GM19025 (cell line): ENCODE data around the gene CMKLR1.

Experiments
- ATAC-seq: cut with Tn5 transposase; IDR thresholded peaks from one replicate; pipeline ENCODE4 v1.9.1; 2021; ENCODE audit warnings: mild to moderate bottlenecking, low read depth, moderate library complexity; ENCODE audit not compliant: unreplicated experiment

Gene CMKLR1

DNA sequence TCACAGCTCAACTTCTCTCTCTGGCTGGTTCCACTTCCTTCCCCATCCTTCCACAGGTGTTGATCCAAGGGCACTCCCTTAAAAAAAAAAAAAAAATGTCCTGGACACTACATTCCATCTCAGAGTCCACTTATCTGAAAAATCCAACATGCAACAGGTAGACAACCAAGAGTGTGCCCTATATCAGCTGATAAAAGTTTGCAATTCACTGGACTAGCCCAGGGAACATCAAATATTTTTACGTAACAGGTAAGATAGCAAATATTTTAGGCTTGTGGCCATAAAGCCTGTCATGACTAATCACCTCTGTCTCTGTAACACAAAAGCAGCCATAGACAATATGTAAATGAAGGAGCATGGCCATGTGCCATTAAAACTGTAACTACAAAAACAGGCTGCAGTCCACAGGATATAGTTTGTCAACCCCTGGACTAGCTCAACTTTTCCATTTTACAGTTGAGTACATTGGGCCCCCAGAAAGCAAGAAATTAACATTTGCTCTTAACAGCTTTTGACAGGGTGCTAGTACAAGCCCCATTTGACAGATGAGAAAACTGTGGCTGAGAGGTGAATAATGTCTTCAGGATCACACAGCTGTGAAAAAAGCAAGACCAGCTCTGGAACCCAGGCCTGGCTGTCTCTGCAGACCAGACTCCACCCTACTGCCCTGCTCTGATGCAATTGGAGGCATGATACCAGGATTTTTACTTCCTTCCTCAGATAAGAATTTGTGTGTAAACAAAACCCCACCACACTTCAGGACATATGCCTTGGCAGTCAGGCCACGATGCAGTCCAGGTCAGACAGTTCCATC, 68.9 kb downstream of the CMKLR1 start:
- ATAC-seq, result no peak

DNA sequence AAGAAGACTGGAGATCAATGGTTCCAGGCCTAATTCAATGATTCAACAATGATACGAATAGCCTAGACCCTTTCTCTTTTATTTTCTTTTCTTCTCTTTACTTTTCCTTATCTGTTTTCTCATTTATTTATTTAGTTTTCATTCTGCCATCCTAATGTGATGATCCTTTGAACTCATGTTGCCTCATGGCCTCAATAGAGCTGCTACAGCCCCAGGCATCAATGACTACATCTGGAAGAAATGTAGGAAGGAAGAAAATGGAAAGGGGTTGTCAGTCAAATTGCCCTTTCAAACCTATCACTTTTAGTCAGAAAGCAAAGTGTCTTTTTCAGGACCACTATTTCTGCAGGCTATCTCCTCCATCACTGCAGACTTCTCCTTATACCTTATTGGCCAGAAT, 69.9 kb downstream of the CMKLR1 start:
- ATAC-seq, result no peak

DNA sequence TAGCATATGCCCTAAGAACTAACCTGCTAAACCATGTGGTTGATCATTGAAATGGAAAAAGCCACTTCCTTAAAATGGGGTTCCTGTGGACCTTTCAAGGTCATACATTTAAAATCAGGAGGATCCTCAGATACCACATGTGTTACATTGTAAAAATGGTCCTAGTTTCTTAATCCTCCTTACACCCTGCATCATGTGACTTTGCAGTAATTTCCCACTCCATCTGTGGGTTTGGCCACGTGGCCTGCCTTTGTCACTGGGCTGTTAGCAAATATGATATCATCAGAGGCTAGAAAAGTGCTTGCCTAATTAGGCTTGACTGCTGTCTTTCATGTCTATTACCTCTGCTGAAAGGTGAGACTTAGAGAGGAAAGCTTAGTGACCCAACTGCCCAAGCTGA, 70.7 kb downstream of the CMKLR1 start:
- no peak for ATAC-seq

DNA sequence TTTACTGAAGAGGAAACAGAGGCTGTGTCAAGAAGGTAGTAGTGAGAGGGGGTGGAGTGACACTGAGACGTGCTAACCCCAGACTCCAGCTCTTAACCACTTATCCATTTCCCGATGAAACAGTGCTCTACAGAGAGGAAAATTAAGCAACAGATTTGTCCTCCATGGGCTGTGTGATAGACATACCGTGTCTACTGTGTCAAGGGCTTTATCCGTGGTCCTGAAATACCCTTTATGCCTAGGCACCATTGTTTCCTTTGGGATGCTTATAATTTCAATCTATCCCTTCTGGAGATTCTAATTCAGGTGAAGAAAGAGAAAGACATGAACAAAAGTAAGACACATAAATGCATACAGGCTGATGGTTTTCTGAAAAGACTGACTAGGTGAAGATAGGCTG, 71.7 kb downstream of the CMKLR1 start:
- ATAC-seq, result no peak

DNA sequence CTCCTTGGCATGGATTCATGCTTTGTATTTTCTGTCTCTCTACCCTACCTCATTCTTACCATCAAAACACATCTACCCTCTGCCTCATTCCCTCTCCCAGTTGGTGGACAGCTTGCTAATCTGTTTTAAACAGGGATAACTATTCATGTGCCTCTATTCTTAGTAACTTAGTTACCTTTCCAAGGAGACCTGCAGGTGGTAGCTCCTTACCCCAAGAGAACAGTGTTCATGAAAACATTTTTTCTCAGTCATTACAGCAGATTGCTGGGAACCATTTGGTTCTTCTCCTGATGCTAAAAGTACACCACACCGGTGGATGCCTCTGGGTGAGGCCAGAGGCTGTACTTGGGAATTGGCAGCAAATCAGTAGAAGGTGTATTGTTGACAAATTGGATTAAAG, 73.0 kb downstream of the CMKLR1 start:
- ATAC-seq, result no peak

DNA sequence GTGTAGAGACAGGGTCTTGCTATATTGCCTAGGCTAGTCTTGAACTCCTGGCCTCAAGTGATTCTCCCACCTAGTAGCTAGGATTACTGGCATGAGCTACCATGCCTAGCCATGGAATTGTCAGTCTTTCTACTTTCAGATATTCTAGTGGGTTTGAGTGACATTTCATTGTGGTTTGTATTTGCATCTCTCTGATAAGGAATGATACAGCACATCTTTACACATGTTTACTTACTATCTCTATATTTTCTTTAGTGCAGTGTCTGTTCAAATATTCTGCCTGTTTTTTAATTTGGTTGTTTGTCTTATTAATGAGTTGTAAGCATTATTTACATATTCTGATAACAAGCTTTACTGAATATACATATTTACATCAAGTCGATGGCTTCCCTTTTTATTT, 73.6 kb downstream of the CMKLR1 start:
- ATAC-seq, result no peak

DNA sequence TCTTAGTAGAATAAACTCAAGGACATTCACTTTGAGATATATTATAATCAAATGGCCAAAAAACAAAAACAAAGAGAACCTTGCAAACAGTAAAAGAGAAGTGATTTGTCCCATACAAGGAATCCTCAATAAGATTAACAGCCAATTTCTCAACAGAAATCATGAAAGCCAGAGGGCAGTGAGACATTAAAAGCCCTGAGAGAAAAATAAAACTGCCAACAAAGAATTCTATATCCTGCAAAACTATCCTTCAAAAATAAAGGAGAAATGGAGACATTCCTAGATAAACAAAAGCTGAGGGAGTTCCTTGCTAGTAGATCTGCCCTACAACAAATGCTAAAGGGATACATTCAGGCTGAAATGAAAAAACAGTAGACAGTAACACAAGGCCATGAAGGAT, 78.1 kb downstream of the CMKLR1 start:
- ATAC-seq, result no peak

DNA sequence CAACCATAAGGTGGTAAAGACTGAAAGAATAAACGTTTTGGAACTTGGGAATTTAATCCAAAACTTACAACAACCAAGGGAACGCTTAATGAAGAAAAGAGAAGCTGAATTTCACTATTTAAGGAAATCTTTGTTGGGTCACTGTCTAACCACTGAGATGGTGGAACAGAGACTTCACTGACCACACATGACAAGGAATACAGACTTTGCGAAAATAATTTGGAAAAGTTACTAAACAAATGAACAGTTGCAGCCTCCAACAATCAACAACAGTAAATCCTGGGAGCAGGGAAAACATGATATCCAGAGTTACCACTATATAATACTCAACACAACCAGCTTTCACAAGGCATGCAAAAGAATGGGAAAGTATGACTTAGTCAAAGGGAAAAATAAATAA, 79.1 kb downstream of the CMKLR1 start:
- no peak for ATAC-seq

DNA sequence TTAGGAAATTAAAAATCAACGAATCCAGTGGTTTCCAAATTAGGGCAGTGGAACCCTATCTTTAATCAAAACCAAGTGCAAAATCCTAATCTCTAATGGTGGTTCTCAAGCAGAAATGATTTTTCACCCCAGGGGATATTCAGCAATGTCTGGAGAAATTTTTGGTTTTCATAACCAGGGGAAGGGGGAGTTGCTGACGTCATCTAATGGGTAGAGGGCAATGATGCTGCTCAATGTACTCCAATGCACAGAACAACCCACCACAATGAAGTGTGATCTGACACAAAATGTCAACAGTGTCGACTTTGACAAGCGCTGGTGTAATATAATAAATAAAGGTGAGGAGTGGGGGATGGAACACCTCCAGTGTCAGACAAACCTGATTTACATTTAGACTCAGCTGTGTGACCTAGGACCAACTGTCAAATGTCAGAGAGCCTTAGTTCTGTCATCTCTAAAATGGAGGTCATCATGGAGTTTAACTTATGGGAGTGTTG, 81.5 kb downstream of the CMKLR1 start:
- no peak for ATAC-seq

DNA sequence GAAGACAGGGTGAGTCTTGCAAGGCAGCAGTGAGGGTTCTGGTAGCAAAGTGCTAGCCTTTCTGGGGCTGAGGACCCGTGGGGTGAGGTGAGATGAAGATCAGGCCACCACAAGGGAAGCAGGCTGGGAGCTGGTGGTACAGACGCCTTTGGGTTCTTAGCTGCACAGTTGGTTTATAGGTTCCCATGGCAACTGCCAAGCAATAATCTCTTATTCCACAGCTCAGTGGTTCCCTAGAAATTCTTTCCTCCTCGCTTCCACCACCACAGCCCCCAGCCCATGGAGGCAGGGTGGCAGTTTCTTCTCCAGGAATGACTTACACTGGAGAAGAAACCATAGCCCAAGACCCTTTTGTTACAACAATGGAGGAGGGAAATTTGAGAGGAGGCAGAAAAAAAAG, 82.1 kb downstream of the CMKLR1 start:
- ATAC-seq, result no peak

DNA sequence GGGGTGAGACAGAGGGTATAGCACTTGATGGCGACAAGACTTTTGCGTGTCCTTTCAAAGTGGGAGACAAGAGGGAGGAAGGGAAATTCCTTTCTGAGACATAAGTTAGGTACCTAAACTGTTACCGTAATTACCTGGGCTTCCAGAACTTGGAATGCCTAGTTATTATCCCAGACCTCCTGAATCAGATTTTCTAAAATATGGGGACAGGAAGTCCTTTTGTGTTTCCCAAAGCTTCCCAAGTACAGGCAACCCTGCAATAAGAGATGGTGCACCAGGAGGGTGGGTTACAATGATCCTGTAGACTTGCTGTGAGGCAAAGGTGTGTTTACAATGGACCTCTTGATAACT, 83.9 kb downstream of the CMKLR1 start:
- ATAC-seq, result no peak

DNA sequence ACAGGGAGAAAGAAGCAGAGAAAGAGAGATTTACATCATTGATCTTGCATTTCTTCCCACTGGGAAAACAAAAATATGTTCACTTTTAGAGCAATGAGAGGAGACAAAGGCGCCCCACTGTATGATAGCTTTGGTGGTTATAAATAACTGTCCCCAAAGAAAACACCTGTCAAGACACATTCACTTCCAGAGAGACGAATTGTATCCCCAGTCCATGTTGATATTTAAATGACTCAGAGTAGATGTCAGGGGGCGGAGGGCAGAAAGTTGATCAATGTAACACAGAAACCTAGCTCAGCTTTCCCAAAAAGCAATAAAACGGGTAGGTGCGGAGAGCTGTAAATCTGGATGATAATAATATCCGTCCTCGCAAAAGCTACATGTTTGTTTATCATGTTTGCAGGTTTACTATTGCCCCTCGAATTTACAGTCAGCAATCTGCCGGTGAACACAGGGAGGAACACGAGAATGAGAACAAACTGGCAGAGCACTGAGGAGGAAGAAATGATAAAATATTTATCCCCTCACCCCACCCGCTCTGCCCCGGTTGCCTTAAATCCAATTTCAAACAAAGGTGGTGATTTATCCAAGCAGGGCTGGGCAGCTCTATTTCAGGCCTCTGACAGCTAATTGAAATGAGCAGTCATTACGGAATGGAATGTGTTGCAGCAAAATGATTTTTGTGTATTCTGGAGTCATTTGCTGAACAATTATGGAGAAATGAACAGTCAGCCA, 84.4 kb downstream of the CMKLR1 start:
- ATAC-seq, result no peak

DNA sequence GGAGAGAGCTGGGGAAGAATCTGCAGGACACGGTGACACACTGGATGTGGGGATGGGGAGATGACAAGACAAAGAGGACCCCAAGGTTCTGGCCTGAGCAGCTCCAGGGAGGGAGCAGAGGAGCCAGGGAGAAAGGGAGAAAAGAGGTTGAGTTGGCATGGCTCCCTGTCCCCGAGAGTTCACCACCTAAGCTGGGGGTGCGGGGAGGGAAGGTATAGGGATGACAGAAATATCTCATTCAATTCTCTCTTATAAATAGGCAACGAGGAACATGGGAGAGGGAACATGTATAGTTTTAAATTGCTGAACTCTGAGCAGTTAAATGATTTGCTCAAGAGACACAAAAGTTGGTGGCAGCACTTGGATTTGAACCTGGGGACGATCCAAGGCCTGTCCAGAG, 85.1 kb downstream of the CMKLR1 start:
- no peak for ATAC-seq

DNA sequence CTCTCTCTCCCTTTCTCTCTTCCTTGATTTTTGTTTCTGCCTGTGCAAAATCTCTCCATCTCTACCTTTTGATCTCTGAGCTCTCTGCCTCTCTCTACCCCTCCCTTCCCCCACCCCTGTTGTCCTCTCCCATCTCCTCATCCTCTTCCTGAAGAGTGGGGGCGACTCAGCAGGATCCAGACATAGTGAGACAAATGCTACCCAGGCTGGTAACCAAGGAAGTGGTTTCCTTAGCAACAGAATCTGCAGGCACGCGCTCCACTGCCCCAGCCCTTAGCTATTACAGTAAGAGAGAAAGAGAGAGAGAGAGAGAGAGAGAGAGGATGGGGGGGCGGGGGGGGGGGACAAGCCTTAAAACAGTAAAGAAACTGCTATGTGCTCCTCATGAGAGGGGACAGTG, 85.6 kb downstream of the CMKLR1 start:
- no peak for ATAC-seq

DNA sequence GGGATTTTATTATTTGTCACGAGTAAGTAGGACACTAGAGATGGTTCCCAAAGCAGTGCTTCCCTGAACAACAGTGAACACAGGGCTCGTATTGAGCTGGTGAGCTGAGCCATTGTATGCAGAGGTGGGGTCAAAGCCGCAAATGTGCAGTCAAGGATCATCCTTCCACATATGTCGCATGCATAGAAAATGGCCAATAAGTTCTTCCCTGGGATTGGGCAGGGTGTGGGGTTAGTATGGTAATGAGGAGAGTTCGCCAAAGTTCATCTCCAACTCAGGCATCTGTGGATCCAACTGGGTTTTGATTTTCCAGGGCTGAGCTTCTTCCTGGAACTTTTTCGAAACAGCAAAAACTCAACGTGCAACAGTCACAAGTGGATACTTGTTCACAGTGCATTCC, 86.6 kb downstream of the CMKLR1 start:
- ATAC-seq, result no peak

DNA sequence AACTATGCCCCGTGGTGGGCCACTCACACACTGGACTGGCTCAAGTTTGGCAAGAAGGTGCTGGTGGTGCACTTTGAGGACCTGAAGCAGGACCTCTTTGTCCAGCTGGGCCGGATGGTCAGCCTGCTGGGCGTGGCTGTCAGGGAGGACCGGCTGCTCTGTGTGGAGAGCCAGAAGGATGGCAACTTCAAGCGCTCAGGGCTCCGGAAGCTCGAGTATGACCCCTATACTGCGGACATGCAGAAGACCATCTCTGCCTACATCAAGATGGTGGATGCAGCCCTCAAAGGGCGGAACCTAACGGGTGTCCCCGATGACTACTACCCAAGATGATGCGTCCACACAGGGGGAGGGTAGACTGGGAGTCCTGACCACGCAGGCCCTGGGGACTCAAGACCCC, 91.1 kb downstream of the CMKLR1 start:
- no peak for ATAC-seq

DNA sequence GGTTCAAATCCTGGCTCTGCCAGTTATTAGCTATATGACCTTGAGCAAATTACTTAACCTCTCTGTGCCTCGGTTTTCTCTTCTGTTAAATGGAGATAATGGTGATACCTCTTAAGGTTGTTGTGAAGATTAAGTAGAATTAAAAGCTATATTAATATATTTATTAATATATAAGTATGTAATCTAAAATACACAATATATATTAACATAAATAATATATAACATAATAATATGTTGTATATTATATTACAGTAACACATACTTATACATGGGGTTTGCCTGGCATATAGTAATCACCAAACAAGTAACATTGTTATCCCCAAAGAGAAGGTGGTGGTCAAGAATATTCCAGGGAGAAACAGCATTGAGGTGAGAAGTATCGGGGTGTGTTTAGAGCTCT, 92.0 kb downstream of the CMKLR1 start:
- no peak for ATAC-seq

DNA sequence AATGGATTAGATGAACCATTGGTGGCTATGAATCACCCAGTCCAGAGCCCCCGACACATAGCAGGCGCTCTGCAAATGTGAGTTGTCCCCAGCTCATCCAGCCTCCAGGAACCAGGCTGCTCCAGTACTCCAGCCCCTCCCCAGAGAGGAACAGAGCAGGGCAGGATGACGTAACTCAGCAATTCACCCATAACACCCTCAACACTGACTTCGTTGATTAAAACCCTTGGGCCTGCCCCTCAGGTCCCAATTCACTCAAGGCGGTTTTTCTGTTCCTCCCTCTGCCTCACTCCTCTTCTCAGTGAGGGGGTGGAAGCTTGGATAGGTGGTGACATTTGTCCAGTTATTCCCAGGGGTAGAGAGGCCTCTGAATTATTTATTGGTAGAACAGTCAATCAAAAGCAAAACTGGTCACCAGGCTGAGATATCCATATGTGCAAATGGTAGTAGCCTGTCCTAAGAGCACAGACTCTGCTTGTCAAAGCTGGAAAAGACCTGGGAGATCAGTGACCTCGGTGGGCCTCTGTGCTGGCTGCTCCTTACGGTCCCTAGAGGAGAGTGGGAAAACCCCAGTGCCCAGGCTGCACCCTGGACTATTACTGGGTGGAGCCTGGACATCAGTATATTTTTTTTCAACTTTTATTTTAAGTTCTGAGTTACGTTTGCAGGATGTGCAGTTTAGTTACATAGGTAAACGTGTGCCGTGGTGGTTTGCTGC, 97.0 kb downstream of the CMKLR1 start:
- ATAC-seq, result no peak

DNA sequence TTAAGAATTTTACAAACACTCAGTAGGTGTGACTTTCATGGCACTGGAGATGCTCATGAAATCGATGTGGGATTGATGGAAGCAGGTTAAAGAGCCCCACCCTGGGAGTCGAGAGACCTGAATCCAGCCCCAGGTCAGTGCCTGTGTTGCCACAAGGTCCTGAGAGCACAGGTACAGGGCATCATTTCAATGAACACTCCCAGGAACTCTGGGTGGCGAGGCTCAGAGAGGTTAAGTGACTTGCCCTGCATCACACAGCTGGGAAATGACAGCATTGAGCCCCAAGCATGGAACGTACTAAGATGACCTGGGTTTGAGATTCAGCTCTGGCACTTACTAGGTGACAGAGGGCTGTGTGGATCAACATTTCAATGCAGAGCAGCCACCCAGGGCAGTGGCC, 98.2 kb downstream of the CMKLR1 start:
- no peak for ATAC-seq

DNA sequence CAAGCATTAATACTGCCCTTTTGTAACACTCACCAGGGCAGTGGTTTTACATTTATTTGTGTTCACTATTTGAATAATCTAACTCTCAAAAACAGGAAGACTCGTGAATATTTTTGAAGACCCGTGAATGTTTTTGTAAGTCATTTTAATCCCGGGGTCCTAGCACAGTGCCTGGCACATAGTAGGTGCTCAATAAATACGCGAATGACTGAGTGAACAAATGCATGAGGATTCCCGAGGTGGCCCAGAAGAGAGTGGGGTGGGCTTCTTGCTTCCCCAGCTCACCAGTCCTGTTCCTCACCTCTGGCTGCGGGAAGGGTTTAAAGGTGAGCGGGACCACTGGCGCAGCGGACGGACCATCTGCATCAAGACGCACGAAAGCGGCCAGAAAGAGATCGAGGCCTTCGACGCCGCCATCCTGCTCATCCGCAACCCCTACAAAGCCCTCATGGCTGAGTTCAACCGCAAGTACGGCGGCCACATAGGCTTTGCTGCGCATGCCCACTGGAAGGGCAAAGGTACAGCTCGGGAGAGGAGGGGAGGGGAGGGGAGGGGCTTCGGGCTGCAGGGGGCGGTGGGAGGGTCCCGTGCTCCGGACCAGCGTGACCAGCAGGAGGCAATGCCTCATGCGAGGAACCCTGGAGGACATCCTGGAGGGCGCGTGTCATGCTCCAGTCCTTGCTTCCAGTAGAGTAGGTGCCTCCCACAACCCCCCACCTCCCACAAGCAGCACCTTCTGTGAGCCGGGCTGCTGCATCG, 98.9 kb downstream of the CMKLR1 start:
- no peak for ATAC-seq

DNA sequence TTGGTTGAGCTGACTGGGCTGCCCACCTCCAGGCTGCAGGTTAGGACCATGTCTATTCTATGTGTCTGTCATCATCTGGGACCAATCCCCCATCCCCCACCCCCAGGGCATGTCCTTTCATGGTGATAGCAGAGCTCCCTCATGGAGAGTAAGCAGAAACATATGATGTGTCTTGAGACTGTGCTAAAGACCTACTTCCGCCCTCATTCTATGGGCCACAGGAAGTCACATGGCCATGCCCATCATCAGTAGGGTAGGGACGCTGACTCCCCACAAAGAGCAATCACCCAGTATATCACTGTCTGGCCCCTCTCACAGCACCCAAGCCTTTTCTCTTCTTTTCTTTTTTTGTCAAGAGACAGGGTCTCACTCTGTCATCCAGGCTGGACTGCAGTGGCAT, 99.7 kb downstream of the CMKLR1 start:
- ATAC-seq, result no peak
